GM23338 (cell line): ENCODE results near the gene EYS. TPM values are rescaled to one million over a fixed set of nuclear protein-coding genes. Genes with fewer than 3 reads are reported as not detected.

Source experiments
- ATAC-seq: fragments of 200-7000 bp; cut with Tn5 transposase; 3 replicates; pipeline ENCODE4 v1.9.1; 2020
- DNase-seq: peaks from one replicate; pipeline ENCODE4 v3.0.0-alpha.2; 2015; ENCODE audit warnings: low spot score
- H2AFZ ChIP-seq: fragments of 200-600 bp; sonication (generic); 2 replicates; pipeline ENCODE4 v1.8.0; 2016; ENCODE audit warnings: antibody characterized with exemption, mild to moderate bottlenecking, moderate library complexity
- H3F3A ChIP-seq: fragments of 200-600 bp; sonication (generic); replicated peaks from 2 replicates; pipeline ENCODE4 v1.8.0; 2017; ENCODE audit warnings: antibody characterized with exemption, mixed run types, low read depth
- H3K27ac ChIP-seq: fragments of 200-600 bp; sonication (generic); 2 replicates; pipeline ENCODE4 v1.6.1; 2016; ENCODE audit warnings: low read depth
- H3K27me3 ChIP-seq: fragments of 200-600 bp; sonication (generic); 2 replicates; pipeline ENCODE4 v1.8.0; 2016; ENCODE audit warnings: mild to moderate bottlenecking, mixed run types, moderate library complexity; ENCODE audit not compliant: insufficient read depth
- H3K36me3 ChIP-seq: fragments of 200-600 bp; sonication (generic); 2 replicates; pipeline ENCODE4 v1.8.0; 2016; ENCODE audit warnings: mild to moderate bottlenecking; ENCODE audit not compliant: insufficient read depth
- H3K4me1 ChIP-seq: fragments of 200-600 bp; sonication (generic); 2 replicates; pipeline ENCODE4 v1.8.0; 2016; ENCODE audit warnings: mild to moderate bottlenecking, moderate library complexity; ENCODE audit not compliant: insufficient read depth
- H3K4me2 ChIP-seq: fragments of 200-600 bp; sonication (generic); 2 replicates; pipeline ENCODE4 v1.7.1; 2017; ENCODE audit warnings: mixed run types
- H3K4me3 ChIP-seq: fragments of 200-600 bp; sonication (generic); 2 replicates; pipeline ENCODE4 v1.6.1; 2016; ENCODE audit warnings: mixed run types
- H3K79me2 ChIP-seq: fragments of 200-600 bp; sonication (generic); replicated peaks from 2 replicates; pipeline ENCODE4 v1.8.0; 2017; ENCODE audit warnings: mild to moderate bottlenecking; ENCODE audit not compliant: insufficient read depth
- H3K9me2 ChIP-seq: fragments of 200-600 bp; sonication (generic); 2 replicates; pipeline ENCODE4 v1.8.0; 2017; ENCODE audit not compliant: insufficient read depth
- H4K20me1 ChIP-seq: fragments of 200-600 bp; sonication (generic); replicated peaks from 2 replicates; pipeline ENCODE4 v1.8.0; 2017; ENCODE audit warnings: mild to moderate bottlenecking; ENCODE audit not compliant: insufficient read depth
- H3K27ac Mint-ChIP-seq: 2 replicates; pipeline ENCODE4 v1.8.0; 2020; ENCODE audit warnings: inconsistent platforms, mild to moderate bottlenecking, moderate library complexity, mixed read lengths
- H3K27me3 Mint-ChIP-seq: 3 replicates; pipeline ENCODE4 v1.8.0; 2022; ENCODE audit warnings: low read depth, mild to moderate bottlenecking, moderate library complexity, mixed read lengths, inconsistent platforms; ENCODE audit not compliant: insufficient read depth, poor library complexity
- H3K36me3 Mint-ChIP-seq: 3 replicates; pipeline ENCODE4 v1.8.0; 2021; ENCODE audit warnings: low read depth, mild to moderate bottlenecking, inconsistent platforms, moderate library complexity, mixed read lengths
- H3K4me1 Mint-ChIP-seq: 3 replicates; pipeline ENCODE4 v1.8.0; 2020; ENCODE audit warnings: mild to moderate bottlenecking, inconsistent platforms, mixed read lengths
- H3K4me3 Mint-ChIP-seq: 3 replicates; pipeline ENCODE4 v1.8.0; 2021; ENCODE audit warnings: moderate library complexity, mild to moderate bottlenecking, inconsistent platforms, mixed read lengths
- H3K9me3 Mint-ChIP-seq: 3 replicates; pipeline ENCODE4 v1.8.0; 2020; ENCODE audit warnings: moderate library complexity, mild to moderate bottlenecking, inconsistent platforms, mixed read lengths
- CREB1 ChIP-seq: fragments of 250-450 bp; sonication (Bioruptor Pico); IDR thresholded peaks from 2 replicates; pipeline ENCODE4 v1.5.0; 2020; ENCODE audit warnings: low read depth, mild to moderate bottlenecking, moderate library complexity
- CTCF ChIP-seq, 2 experiments: fragments of 200-600 bp in 1 of 2; sonication (generic) in 1 of 2; conservative IDR thresholded peaks; 2 replicates each; pipeline versions ENCODE4 v1.5.1 to v1.6.1; 2016 to 2017; ENCODE audit warnings: antibody characterized with exemption in 2 of 2, low read depth in 2 of 2, mild to moderate bottlenecking in 2 of 2, moderate library complexity in 1 of 2
- ETS1 ChIP-seq: IDR thresholded peaks from 2 replicates; pipeline ENCODE4 v1.6.1; 2016; ENCODE audit warnings: antibody characterized with exemption
- EZH2 ChIP-seq: fragments of 200-600 bp; sonication (generic); IDR thresholded peaks from one replicate; pipeline ENCODE4 v1.8.0; 2017; ENCODE audit warnings: antibody characterized with exemption, mild to moderate bottlenecking, low read depth; ENCODE audit not compliant: unreplicated experiment
- EZH2phosphoT487 ChIP-seq: fragments of 200-600 bp; sonication (generic); IDR thresholded peaks from one replicate; pipeline ENCODE4 v1.8.1; 2018; ENCODE audit warnings: antibody characterized with exemption; ENCODE audit not compliant: unreplicated experiment
- JUNB ChIP-seq: IDR thresholded peaks from one replicate; pipeline ENCODE4 v1.6.1; 2016; ENCODE audit warnings: antibody characterized with exemption; ENCODE audit not compliant: unreplicated experiment
- NANOG ChIP-seq: IDR thresholded peaks from 2 replicates; pipeline ENCODE4 v1.6.1; 2016; ENCODE audit warnings: antibody characterized with exemption, borderline replicate concordance
- POLR2AphosphoS5 ChIP-seq: IDR thresholded peaks from 2 replicates; pipeline ENCODE4 v1.6.1; 2016; ENCODE audit warnings: antibody characterized with exemption, low read depth
- STAT1 ChIP-seq: IDR thresholded peaks from one replicate; pipeline ENCODE4 v1.6.1; 2016; ENCODE audit warnings: antibody characterized with exemption; ENCODE audit not compliant: unreplicated experiment
- ZNF114 ChIP-seq: fragments of 250-450 bp; sonication (Bioruptor Pico); IDR thresholded peaks from 2 replicates; pipeline ENCODE4 v1.5.0; 2020; ENCODE audit warnings: mild to moderate bottlenecking, moderate library complexity
- polyA plus RNA-seq: library from polyadenylated mRNA; unstranded; fragments of >200 nt; fragmentation: Nextera tagmentation; extraction: Ambion mirVana; gene quantifications from 2 replicates; pipeline ENCODE4 v1.2.1, GENCODE V29; 2016
- total RNA-seq: library from RNA; depleted of rRNA; stranded (reverse); fragments of >200 nt; shearing (Covaris generic); gene quantifications from 2 replicates; pipeline ENCODE4 v1.2.3, GENCODE V29; 2014
- TF ChIP-seq, protein P1 (sequence below): IDR thresholded peaks from one replicate; pipeline ENCODE4 v1.6.1; 2018; ENCODE audit warnings: antibody characterized with exemption; ENCODE audit not compliant: unreplicated experiment

The EYS gene
- total and polyA plus RNA-seq, 2 experiments from 2014 or later, result 0.38 to 0.52 TPM

- H3K4me2 ChIP-seq, result no peak overlapping the region
- no peak overlapping the region for H2AFZ ChIP-seq
- Mint-ChIP-seq H3K27me3 (peaks cover 5% of the 10 kb centered on the region), H3K9me3 (peaks cover 16% of the 10 kb centered on the region; the same call in 2 of the 3 replicates), H3K4me3 (no peak overlapping the region), H3K36me3 (peaks cover 33% of the 10 kb centered on the region), H3K4me1 (no peaks in the 10 kb centered on the region; the same call in 2 of the 3 replicates), H3K27ac (no peak overlapping the region)
- TF ChIP-seq POLR2AphosphoS5, result no peak
- no peak for TF ChIP-seq NANOG
- no peak for TF ChIP-seq CTCF (conservative IDR thresholded peaks at IDR 0.05; ENCODE audit: low read depth in 2 of 2)
- no peak for TF ChIP-seq CREB1 (CRISPR knock-in tag)
- TF ChIP-seq, protein P1, sequence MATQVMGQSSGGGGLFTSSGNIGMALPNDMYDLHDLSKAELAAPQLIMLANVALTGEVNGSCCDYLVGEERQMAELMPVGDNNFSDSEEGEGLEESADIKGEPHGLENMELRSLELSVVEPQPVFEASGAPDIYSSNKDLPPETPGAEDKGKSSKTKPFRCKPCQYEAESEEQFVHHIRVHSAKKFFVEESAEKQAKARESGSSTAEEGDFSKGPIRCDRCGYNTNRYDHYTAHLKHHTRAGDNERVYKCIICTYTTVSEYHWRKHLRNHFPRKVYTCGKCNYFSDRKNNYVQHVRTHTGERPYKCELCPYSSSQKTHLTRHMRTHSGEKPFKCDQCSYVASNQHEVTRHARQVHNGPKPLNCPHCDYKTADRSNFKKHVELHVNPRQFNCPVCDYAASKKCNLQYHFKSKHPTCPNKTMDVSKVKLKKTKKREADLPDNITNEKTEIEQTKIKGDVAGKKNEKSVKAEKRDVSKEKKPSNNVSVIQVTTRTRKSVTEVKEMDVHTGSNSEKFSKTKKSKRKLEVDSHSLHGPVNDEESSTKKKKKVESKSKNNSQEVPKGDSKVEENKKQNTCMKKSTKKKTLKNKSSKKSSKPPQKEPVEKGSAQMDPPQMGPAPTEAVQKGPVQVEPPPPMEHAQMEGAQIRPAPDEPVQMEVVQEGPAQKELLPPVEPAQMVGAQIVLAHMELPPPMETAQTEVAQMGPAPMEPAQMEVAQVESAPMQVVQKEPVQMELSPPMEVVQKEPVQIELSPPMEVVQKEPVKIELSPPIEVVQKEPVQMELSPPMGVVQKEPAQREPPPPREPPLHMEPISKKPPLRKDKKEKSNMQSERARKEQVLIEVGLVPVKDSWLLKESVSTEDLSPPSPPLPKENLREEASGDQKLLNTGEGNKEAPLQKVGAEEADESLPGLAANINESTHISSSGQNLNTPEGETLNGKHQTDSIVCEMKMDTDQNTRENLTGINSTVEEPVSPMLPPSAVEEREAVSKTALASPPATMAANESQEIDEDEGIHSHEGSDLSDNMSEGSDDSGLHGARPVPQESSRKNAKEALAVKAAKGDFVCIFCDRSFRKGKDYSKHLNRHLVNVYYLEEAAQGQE, result no peak
- no peak for TF ChIP-seq JUNB
- no peak for TF ChIP-seq EZH2
- H4K20me1 ChIP-seq, result no peaks in the 10 kb centered on the region; the same call in 1 of the 2 replicates
- DNase-seq, result no peak
- no peak overlapping the region for H3K4me3 ChIP-seq
- H3K79me2 ChIP-seq, result peaks cover 38% of the 10 kb centered on the region
- H3K27me3 ChIP-seq, result no peaks in the 10 kb centered on the region
- no peaks in the 10 kb centered on the region for H3F3A ChIP-seq
- H3K4me1 ChIP-seq, result no peaks in the 10 kb centered on the region
- H3K27ac ChIP-seq, result no peak overlapping the region
- no peaks in the 10 kb centered on the region for H3K9me2 ChIP-seq
- H3K36me3 ChIP-seq, result peaks cover 6% of the 10 kb centered on the region; the same call in 1 of the 2 replicates
- ATAC-seq, result no peak
Observed at GRCh38 chr6:63690221-63690620, 2016.8 kb downstream of the EYS start.

DNA sequence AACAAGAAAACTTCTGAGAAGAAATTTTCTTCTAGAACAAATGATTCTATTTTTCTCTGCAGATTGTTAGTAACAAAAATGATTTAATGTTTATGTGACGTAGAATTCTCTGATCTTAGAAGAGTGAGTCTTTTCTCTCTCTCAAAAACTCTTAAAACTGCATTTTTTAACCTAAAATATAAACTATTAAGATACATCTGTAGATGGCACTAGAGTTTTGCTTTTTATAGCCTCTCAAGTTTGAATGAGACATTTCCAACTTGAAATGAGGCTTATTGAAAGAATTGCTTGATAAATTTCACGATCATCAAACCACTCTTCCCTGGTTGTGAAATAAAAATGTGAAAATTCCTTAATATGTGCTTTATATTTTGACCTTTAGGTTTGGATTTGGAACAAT is 2017.6 kb downstream of the EYS start:
- no peak overlapping the region for H3K27ac ChIP-seq
- H3K4me3 ChIP-seq, result no peak overlapping the region
- H3K9me2 ChIP-seq, result no peaks in the 10 kb centered on the region
- no peak overlapping the region for H3K4me3 Mint-ChIP-seq
- no peak overlapping the region for H3K4me2 ChIP-seq
- ATAC-seq (no peak), DNase-seq (no peak)
- H3K36me3 ChIP-seq, result peaks cover 8% of the 10 kb centered on the region; the same call in 1 of the 2 replicates
- H3K27me3 ChIP-seq, result no peaks in the 10 kb centered on the region
- 0 out of 2 replicates have a peak overlapping the region, but pooled peaks have one; percentile 21 for H3K27ac Mint-ChIP-seq
- peaks cover 16% of the 10 kb centered on the region; the same call in 2 of the 3 replicates for H3K9me3 Mint-ChIP-seq
- H3F3A ChIP-seq, result no peaks in the 10 kb centered on the region
- H3K4me1 ChIP-seq, result no peaks in the 10 kb centered on the region
- no peaks in the 10 kb centered on the region; the same call in 1 of the 2 replicates for H4K20me1 ChIP-seq
- H2AFZ ChIP-seq, result no peak overlapping the region
- peaks cover 5% of the 10 kb centered on the region for H3K27me3 Mint-ChIP-seq
- H3K79me2 ChIP-seq, result peaks cover 41% of the 10 kb centered on the region
- peaks cover 39% of the 10 kb centered on the region for H3K36me3 Mint-ChIP-seq
- no peaks in the 10 kb centered on the region; the same call in 2 of the 3 replicates for H3K4me1 Mint-ChIP-seq
- TF ChIP-seq POLR2AphosphoS5, result no peak
- TF ChIP-seq, protein P1, result no peak
- no peak for TF ChIP-seq CREB1 (CRISPR knock-in tag)
- no peak for TF ChIP-seq STAT1
- no peak for TF ChIP-seq ETS1
- no peak for TF ChIP-seq EZH2
- TF ChIP-seq EZH2phosphoT487, result no peak
- no peak for TF ChIP-seq ZNF114 (CRISPR knock-in tag)
- TF ChIP-seq JUNB, result no peak
- TF ChIP-seq CTCF (conservative IDR thresholded peaks at IDR 0.05; ENCODE audit: low read depth in 2 of 2), result no peak
